K562 (cell line): Measurements from ENCODE around the gene PALM3. TPM values are rescaled to one million over a fixed set of nuclear protein-coding genes. Genes with fewer than 3 reads are reported as not detected.

Experiments used
- ATF7 ChIP-seq: fragments of 450-650 bp; IDR thresholded peaks from 2 replicates; pipeline ENCODE4 v1.7.1; 2014; ENCODE audit warnings: mild to moderate bottlenecking, moderate library complexity
- CREB1 ChIP-seq, 2 experiments: sonication (generic) in 1 of 2; formaldehyde crosslinking in 1 of 2; IDR thresholded peaks; 2 replicates each; pipeline versions ENCODE4 v1.6.1 to v1.8.0; 2012 to 2022; ENCODE audit warnings: inconsistent platforms in 1 of 2, mild to moderate bottlenecking in 1 of 2, missing genetic modification reagents in 1 of 2, moderate library complexity in 1 of 2
- CTBP1 ChIP-seq: fragments of 450-650 bp; IDR thresholded peaks from 2 replicates; pipeline ENCODE4 v1.6.1; 2016; ENCODE audit warnings: borderline replicate concordance
- DNMT1 ChIP-seq: fragments of 450-650 bp; IDR thresholded peaks from 2 replicates; pipeline ENCODE4 v1.6.1; 2016; ENCODE audit warnings: antibody characterized with exemption, mild to moderate bottlenecking
- EZH2 ChIP-seq: IDR thresholded peaks from 2 replicates; pipeline ENCODE4 v1.6.1; 2012; ENCODE audit warnings: low read depth, mild to moderate bottlenecking, inconsistent platforms, low read length, borderline replicate concordance
- FOXJ2 ChIP-seq: fragments of 200-800 bp; sonication (Bioruptor generic); IDR thresholded peaks from 2 replicates; pipeline ENCODE4 v1.6.1; 2016; ENCODE audit warnings: missing genetic modification characterization, missing compliant biosample characterization
- FOXP1 ChIP-seq: sonication (generic); formaldehyde crosslinking; IDR thresholded peaks from 2 replicates; pipeline ENCODE4 v1.8.0; 2022; ENCODE audit warnings: mild to moderate bottlenecking, missing genetic modification reagents
- HOXB6 ChIP-seq: fragments of 250-450 bp; sonication (Bioruptor Pico); IDR thresholded peaks from 2 replicates; pipeline ENCODE4 v1.5.1; 2022; ENCODE audit warnings: mild to moderate bottlenecking, borderline replicate concordance
- KDM4B ChIP-seq, 2 experiments: fragments of 450-650 bp in 1 of 2; sonication (generic) in 1 of 2; IDR thresholded peaks; 2 replicates each; pipeline ENCODE4 v1.6.1; 2016 to 2017; ENCODE audit warnings: borderline replicate concordance in 2 of 2, antibody characterized with exemption in 1 of 2, low read depth in 1 of 2, mild to moderate bottlenecking in 1 of 2
- MBD2 ChIP-seq: sonication (generic); IDR thresholded peaks from 2 replicates; pipeline ENCODE4 v1.6.1; 2016; ENCODE audit warnings: low read depth, borderline replicate concordance
- MTA3 ChIP-seq: fragments of 450-650 bp; formaldehyde crosslinking; IDR thresholded peaks from 2 replicates; pipeline ENCODE4 v1.6.1; 2017; ENCODE audit warnings: mild to moderate bottlenecking, borderline replicate concordance
- NCOA1 ChIP-seq: fragments of 450-650 bp; IDR thresholded peaks from 2 replicates; pipeline ENCODE4 v1.6.1; 2016; ENCODE audit warnings: low read depth
- PML ChIP-seq: IDR thresholded peaks from 2 replicates; pipeline ENCODE4 v1.6.1; 2012; ENCODE audit warnings: low read length, inconsistent platforms
- POLR3A ChIP-seq: IDR thresholded peaks from 2 replicates; pipeline ENCODE4 v1.6.1; 2011; ENCODE audit warnings: borderline replicate concordance, mild to moderate bottlenecking, moderate library complexity; ENCODE audit not compliant: insufficient read length, insufficient read depth; ENCODE audit errors: extremely low read depth
- RFX1 ChIP-seq: fragments of 450-650 bp; IDR thresholded peaks from 2 replicates; pipeline ENCODE4 v1.6.1; 2016; ENCODE audit warnings: mild to moderate bottlenecking, moderate library complexity
- SAP30 ChIP-seq: fragments of 200-600 bp; sonication (generic); IDR thresholded peaks from 2 replicates; pipeline ENCODE4 v1.6.1; 2012; ENCODE audit warnings: borderline replicate concordance, low read depth, mild to moderate bottlenecking, moderate library complexity, low read length, control low read depth, inconsistent platforms; ENCODE audit not compliant: insufficient read depth, poor library complexity, severe bottlenecking
- SMAD1 ChIP-seq: fragments of 150-350 bp; IDR thresholded peaks from 2 replicates; pipeline ENCODE4 v1.6.1; 2014; ENCODE audit warnings: low read length, low read depth; ENCODE audit not compliant: partially characterized antibody
- SMARCE1 ChIP-seq: fragments of 450-650 bp; IDR thresholded peaks from 2 replicates; pipeline ENCODE4 v1.7.1; 2016; ENCODE audit warnings: mild to moderate bottlenecking
- TCF3 ChIP-seq: sonication (generic); formaldehyde crosslinking; IDR thresholded peaks from 2 replicates; pipeline ENCODE4 v1.4.0; 2020; ENCODE audit warnings: mild to moderate bottlenecking, missing genetic modification reagents
- TEAD4 ChIP-seq, 2 experiments: sonication (generic) in 1 of 2; formaldehyde crosslinking in 1 of 2; IDR thresholded peaks; 2 replicates each; pipeline versions ENCODE4 v1.6.1 to v1.8.0; 2012 to 2022; ENCODE audit warnings: borderline replicate concordance in 1 of 2, inconsistent platforms in 1 of 2, low read length in 1 of 2, mild to moderate bottlenecking in 1 of 2, missing genetic modification reagents in 1 of 2
- ZNF3 ChIP-seq: fragments of 250-450 bp; sonication (Bioruptor Pico); IDR thresholded peaks from 2 replicates; pipeline ENCODE4 v1.5.0; 2021; ENCODE audit warnings: mild to moderate bottlenecking, moderate library complexity
- ZNF384 ChIP-seq: IDR thresholded peaks from 2 replicates; pipeline ENCODE4 v1.6.1; 2012; ENCODE audit warnings: low read depth, low read length, improper control_type of control experiment
- ZNF436 ChIP-seq: fragments of 250-450, 450-650 bp; sonication (Bioruptor Pico); formaldehyde crosslinking; IDR thresholded peaks from 2 replicates; pipeline ENCODE4 v1.7.0; 2020; ENCODE audit warnings: mild to moderate bottlenecking
- ZNF445 ChIP-seq: fragments of 250-450 bp; sonication (Bioruptor Pico); IDR thresholded peaks from 2 replicates; pipeline ENCODE4 v1.4.0; 2020; ENCODE audit warnings: low read depth, mild to moderate bottlenecking, moderate library complexity
- ZSCAN29 ChIP-seq: fragments of 450-650 bp; IDR thresholded peaks from 2 replicates; pipeline ENCODE4 v1.6.1; 2017
- polyA plus RNA-seq, 8 experiments: library from polyadenylated mRNA; depleted of rRNA in 4 of 8; stranded (reverse) in 5 of 8; unstranded in 3 of 8; fragments of >200 nt; fragmentation: Nextera tagmentation in 2 of 8; fragmentation: Illumina TruSeq in 1 of 8; extraction: Ambion mirVana in 2 of 8; extraction: Trizol in 1 of 8; gene quantifications; 2 replicates each; pipeline versions ENCODE4 v1.2.1 to v1.2.3, GENCODE V29; 2011 to 2014; ENCODE audit warnings: inconsistent platforms in 1 of 8, missing spikeins in 1 of 8
- total RNA-seq, 7 experiments: library from RNA; depleted of rRNA in 6 of 7; stranded (reverse); fragments of >200 nt in 6 of 7; fragmentation: Illumina TruSeq in 2 of 7; extraction: Trizol in 2 of 7; gene quantifications; 2 replicates each; pipeline versions ENCODE4 v1.2.1 to v1.2.3, GENCODE V29; 2011 to 2021; ENCODE audit warnings: low replicate concordance in 1 of 7
- TF ChIP-seq, protein P1 (sequence below): fragments of 450-650 bp; IDR thresholded peaks from 2 replicates; pipeline ENCODE4 v1.6.1; 2017; ENCODE audit warnings: antibody characterized with exemption, mild to moderate bottlenecking

PALM3 gene
- total and polyA plus RNA-seq, 9 of the 15 experiments (the other 6 are each of a cell fraction or from before 2014, with no cell fraction given): 0.07 to 9.3 (median 3.3) TPM

DNA sequence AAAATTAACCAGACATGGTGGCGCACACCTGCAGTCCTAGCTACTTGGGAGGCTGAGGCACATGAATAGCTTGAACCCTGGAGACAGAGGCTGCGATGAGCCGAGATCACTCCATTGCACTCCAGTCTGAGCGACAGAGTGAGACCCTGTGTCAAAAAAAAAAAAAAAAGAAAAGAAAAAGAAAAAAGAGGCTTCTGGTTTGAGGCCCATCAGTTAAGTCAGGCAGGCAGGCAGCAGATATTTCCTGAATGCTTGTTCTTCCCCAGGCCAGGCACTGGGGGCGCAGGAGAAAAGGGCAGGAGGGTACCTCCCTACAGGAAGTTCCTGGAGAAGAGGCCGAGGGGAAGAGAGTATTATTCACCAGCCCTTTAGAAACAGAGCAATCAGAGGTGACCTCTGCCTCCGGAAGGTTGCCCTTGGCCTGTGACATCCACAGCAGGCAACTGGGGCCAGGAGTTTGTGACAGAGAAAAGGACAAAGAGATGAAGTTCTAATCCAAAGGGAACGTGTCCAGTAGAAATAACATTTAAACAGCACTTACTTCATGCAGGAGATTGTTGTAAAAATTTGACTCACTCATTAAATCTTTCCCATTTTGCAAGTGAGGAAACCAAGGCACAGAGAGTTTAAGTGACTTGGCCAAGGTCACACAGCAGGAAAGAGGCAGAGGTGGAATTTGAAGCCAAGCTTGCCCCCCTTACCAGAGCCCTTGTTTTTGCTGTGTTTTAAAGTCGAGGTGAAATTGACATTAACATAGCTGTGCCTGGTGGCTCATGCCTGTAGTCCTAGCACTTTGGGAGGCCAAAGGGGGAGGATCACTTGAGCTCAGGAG is 38.3 kb downstream of the PALM3 start (continued):
- TF ChIP-seq, protein P1, sequence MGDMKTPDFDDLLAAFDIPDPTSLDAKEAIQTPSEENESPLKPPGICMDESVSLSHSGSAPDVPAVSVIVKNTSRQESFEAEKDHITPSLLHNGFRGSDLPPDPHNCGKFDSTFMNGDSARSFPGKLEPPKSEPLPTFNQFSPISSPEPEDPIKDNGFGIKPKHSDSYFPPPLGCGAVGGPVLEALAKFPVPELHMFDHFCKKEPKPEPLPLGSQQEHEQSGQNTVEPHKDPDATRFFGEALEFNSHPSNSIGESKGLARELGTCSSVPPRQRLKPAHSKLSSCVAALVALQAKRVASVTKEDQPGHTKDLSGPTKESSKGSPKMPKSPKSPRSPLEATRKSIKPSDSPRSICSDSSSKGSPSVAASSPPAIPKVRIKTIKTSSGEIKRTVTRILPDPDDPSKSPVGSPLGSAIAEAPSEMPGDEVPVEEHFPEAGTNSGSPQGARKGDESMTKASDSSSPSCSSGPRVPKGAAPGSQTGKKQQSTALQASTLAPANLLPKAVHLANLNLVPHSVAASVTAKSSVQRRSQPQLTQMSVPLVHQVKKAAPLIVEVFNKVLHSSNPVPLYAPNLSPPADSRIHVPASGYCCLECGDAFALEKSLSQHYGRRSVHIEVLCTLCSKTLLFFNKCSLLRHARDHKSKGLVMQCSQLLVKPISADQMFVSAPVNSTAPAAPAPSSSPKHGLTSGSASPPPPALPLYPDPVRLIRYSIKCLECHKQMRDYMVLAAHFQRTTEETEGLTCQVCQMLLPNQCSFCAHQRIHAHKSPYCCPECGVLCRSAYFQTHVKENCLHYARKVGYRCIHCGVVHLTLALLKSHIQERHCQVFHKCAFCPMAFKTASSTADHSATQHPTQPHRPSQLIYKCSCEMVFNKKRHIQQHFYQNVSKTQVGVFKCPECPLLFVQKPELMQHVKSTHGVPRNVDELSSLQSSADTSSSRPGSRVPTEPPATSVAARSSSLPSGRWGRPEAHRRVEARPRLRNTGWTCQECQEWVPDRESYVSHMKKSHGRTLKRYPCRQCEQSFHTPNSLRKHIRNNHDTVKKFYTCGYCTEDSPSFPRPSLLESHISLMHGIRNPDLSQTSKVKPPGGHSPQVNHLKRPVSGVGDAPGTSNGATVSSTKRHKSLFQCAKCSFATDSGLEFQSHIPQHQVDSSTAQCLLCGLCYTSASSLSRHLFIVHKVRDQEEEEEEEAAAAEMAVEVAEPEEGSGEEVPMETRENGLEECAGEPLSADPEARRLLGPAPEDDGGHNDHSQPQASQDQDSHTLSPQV: peak; percentile 33; the same call in 1 of the 2 replicates
- TF ChIP-seq POLR3A (no peak), EZH2 (no peak), SMAD1 (no peak), FOXJ2 (tag) (no peak), RFX1 (no peak), TEAD4 (IDR thresholded peaks at IDR 0.05; ENCODE audit: low read length) (no peak), TEAD4 (CRISPR knock-in tag; IDR thresholded peaks at IDR 0.05; ENCODE audit: borderline replicate concordance) (no peak), ZNF436 (CRISPR knock-in tag) (no peak), ZNF384 (peak; percentile 76), ZSCAN29 (no peak), ZNF3 (CRISPR knock-in tag) (no peak), KDM4B (IDR thresholded peaks at IDR 0.05; ENCODE audit: borderline replicate concordance in 2 of 2, low read depth in 1 of 2) (0 out of 4 replicates have a peak, but pooled peaks of 1 of the 2 experiments have one; percentile 5), NCOA1 (no peak), CTBP1 (peak; percentile 57), PML (no peak), ATF7 (peak; percentile 34; the same call in 1 of the 2 replicates), CREB1 (IDR thresholded peaks at IDR 0.05) (no peak), CREB1 (CRISPR knock-in tag; IDR thresholded peaks at IDR 0.05) (no peak), MBD2 (no peak), DNMT1 (no peak), ZNF445 (CRISPR knock-in tag) (no peak), MTA3 (no peak), SMARCE1 (no peak), SAP30 (no peak), HOXB6 (CRISPR knock-in tag) (no peak), TCF3 (CRISPR knock-in tag) (peak; percentile 28; the same call in 1 of the 2 replicates), FOXP1 (CRISPR knock-in tag) (no peak)
